Lung (tissue), 12 donors: ENCODE results near the gene KIF3C. TPM values are rescaled to one million over a fixed set of nuclear protein-coding genes. Genes with fewer than 3 reads are reported as not detected.
A peak's percentile ranks its signal among the peaks of the same experiment; 100 is the strongest.

ENCODE experiments used
- ATAC-seq: fragments of 200-7000 bp; cut with Tn5 transposase; one replicate; pipeline ENCODE4 v1.9.1; 2020; ENCODE audit warnings: moderate number of reproducible peaks; ENCODE audit not compliant: insufficient read depth, low FRiP score
- DNase-seq, 3 donors: peaks; one replicate each; pipeline ENCODE4 v3.0.0-alpha.2; 2013 to 2017
- H3K27ac ChIP-seq, 2 donors: one replicate each; pipeline ENCODE4 v1.5.1; 2013; ENCODE audit warnings: mild to moderate bottlenecking in 2 of 2, moderate library complexity in 2 of 2, control low read depth in 1 of 2, inconsistent platforms in 1 of 2, low read depth in 1 of 2, low read length in 1 of 2
- H3K27me3 ChIP-seq, 3 donors: one replicate each; pipeline ENCODE4 v1.5.1; 2013; ENCODE audit warnings: low read length in 2 of 3; ENCODE audit not compliant: control insufficient read depth in 3 of 3, insufficient read depth in 3 of 3
- H3K36me3 ChIP-seq, 4 donors: one replicate each; pipeline ENCODE4 v1.5.1; 2013; ENCODE audit warnings: low read length in 4 of 4, mild to moderate bottlenecking in 1 of 4, moderate library complexity in 1 of 4; ENCODE audit not compliant: control insufficient read depth in 4 of 4, insufficient read depth in 4 of 4
- H3K4me1 ChIP-seq, 5 donors: one replicate each; pipeline ENCODE4 v1.5.1; 2013; ENCODE audit warnings: low read length in 5 of 5, mild to moderate bottlenecking in 2 of 5, moderate library complexity in 1 of 5; ENCODE audit not compliant: control insufficient read depth in 5 of 5, insufficient read depth in 5 of 5
- H3K4me3 ChIP-seq: one replicate; pipeline ENCODE4 v1.5.1; 2013; ENCODE audit warnings: mild to moderate bottlenecking, control low read depth, moderate library complexity
- H3K9ac ChIP-seq, 2 donors: one replicate each; pipeline ENCODE4 v1.5.1; 2013; ENCODE audit warnings: low read length in 2 of 2, control low read depth in 1 of 2; ENCODE audit not compliant: insufficient read depth in 1 of 2
- H3K9me3 ChIP-seq, 4 donors: one replicate each; pipeline ENCODE4 v1.5.1; 2013; ENCODE audit warnings: low read length in 3 of 4, mild to moderate bottlenecking in 1 of 4, moderate library complexity in 1 of 4; ENCODE audit not compliant: control insufficient read depth in 4 of 4, insufficient read depth in 3 of 4
- CTCF ChIP-seq: IDR thresholded peaks from 2 replicates; pipeline ENCODE4 v1.5.1; 2012; ENCODE audit warnings: mild to moderate bottlenecking; ENCODE audit errors: control extremely low read depth, extremely low read depth
- WGBS, 2 donors: extraction: QIAGEN DNeasy Blood & Tissue Kit; methylation state at CpG; one replicate each; pipeline ENCODE4 v1.1.7; 2013; 5-methylcytosine and 5-hydroxymethylcytosine counted together
- polyA plus RNA-seq, 2 donors: library from polyadenylated mRNA; stranded (reverse); fragments of 200-250 nt; gene quantifications; one replicate each; pipeline ENCODE4 v1.2.1, GENCODE V29; 2013
- total RNA-seq, 2 donors: library from RNA; depleted of rRNA in 1 of 2; stranded (reverse); fragments of >200 nt in 1 of 2; gene quantifications; one replicate each; pipeline ENCODE4 v1.2.1, GENCODE V29; 2014 to 2021
- donor health status: control.
- donor health status: control.
- donor health status: Bipolar disorder and iron deficiency.
- donor health status: healthy.
- donor health status: DM: yes; HTN: yes; CAD: no.

The KIF3C gene
- total and polyA plus RNA-seq, 4 donors: 1.1 to 6.2 (median 4.2) TPM

- ATAC-seq: no peak
- Histone ChIP-seq H3K27me3 (no peaks in the 10 kb centered on the region), H3K9ac (no peak overlapping the region), H3K9me3 (no peaks in the 10 kb centered on the region), H3K4me3 (no peak overlapping the region), H3K27ac (no peak overlapping the region), H3K4me1 (no peaks in the 10 kb centered on the region), H3K36me3 (peaks cover 0 to 12% (median 6%) of the 10 kb centered on the region in 4 donors)
- DNase-seq: no peak
- 95 to 98% methylated on average over 4 of the region's 4 CpGs for WGBS, 2 donors
- no peak for TF ChIP-seq CTCF
Observed at GRCh38 chr2:25941042-25941441, 41.3 kb downstream of the KIF3C start.

GRCh38 chr2:25939257-25939668, 43.0 kb downstream of the KIF3C start:
- H3K27ac ChIP-seq: no peak overlapping the region
- peaks cover 0 to 13% (median 6%) of the 10 kb centered on the region in 4 donors for H3K36me3 ChIP-seq
- ATAC-seq (no peak), DNase-seq (peak in 2 of 3 donors; percentile 11 to 12)
- H3K4me3 ChIP-seq: no peak overlapping the region
- H3K9me3 ChIP-seq: no peaks in the 10 kb centered on the region
- no peak overlapping the region for H3K9ac ChIP-seq
- no peak for TF ChIP-seq CTCF
- no peaks in the 10 kb centered on the region for H3K4me1 ChIP-seq
- WGBS, 2 donors: 70 to 80% methylated on average over 8 of the region's 8 CpGs
- no peaks in the 10 kb centered on the region for H3K27me3 ChIP-seq

- 92 to 96% methylated on average over 6 of the region's 6 CpGs for WGBS, 2 donors
- DNase-seq (no peak), ATAC-seq (no peak)
- TF ChIP-seq CTCF: no peak
- H3K9ac ChIP-seq: no peak overlapping the region
- H3K9me3 ChIP-seq: no peaks in the 10 kb centered on the region
- peaks cover 0 to 19% (median 9%) of the 10 kb centered on the region in 4 donors for H3K36me3 ChIP-seq
- H3K27me3 ChIP-seq: no peaks in the 10 kb centered on the region
- H3K4me3 ChIP-seq: no peak overlapping the region
- no peaks in the 10 kb centered on the region for H3K4me1 ChIP-seq
- H3K27ac ChIP-seq: peak overlapping the region in 1 of 2 donors; percentile 50
Observed at GRCh38 chr2:25938345-25938744, 44.0 kb downstream of the KIF3C start.
